Liver (tissue), 3 donors: ENCODE results near the gene DBNDD2.

Experiments used
- FOXA1 ChIP-seq: IDR thresholded peaks from 2 replicates; pipeline ENCODE4 v1.6.1; 2016; ENCODE audit warnings: antibody characterized with exemption
- GABPA ChIP-seq, 2 donors: IDR thresholded peaks in 1 of 2; conservative IDR thresholded peaks in 1 of 2; 2 replicates each; pipeline ENCODE4 v1.6.1; 2016; ENCODE audit warnings: antibody characterized with exemption in 2 of 2, mild to moderate bottlenecking in 1 of 2, moderate library complexity in 1 of 2
- JUND ChIP-seq, 2 donors: IDR thresholded peaks; 2 replicates each; pipeline ENCODE4 v1.6.1; 2016; ENCODE audit warnings: antibody characterized with exemption in 2 of 2
- NR2F2 ChIP-seq: IDR thresholded peaks from 2 replicates; pipeline ENCODE4 v1.6.1; 2016; ENCODE audit warnings: antibody characterized with exemption
- RAD21 ChIP-seq, 2 donors: IDR thresholded peaks; 2 replicates each; pipeline ENCODE4 v1.6.1; 2016; ENCODE audit warnings: antibody characterized with exemption in 2 of 2, mild to moderate bottlenecking in 2 of 2
- SP1 ChIP-seq: IDR thresholded peaks from 2 replicates; pipeline ENCODE4 v1.6.1; 2018; ENCODE audit warnings: antibody characterized with exemption, mild to moderate bottlenecking
- TAF1 ChIP-seq: conservative IDR thresholded peaks from 2 replicates; pipeline ENCODE4 v1.6.1; 2016; ENCODE audit warnings: antibody characterized with exemption, mild to moderate bottlenecking
- YY1 ChIP-seq: IDR thresholded peaks from 2 replicates; pipeline ENCODE4 v1.6.1; 2016; ENCODE audit warnings: antibody characterized with exemption, mild to moderate bottlenecking
- TF ChIP-seq, protein P1 (sequence below): fragments of 150-350 bp; IDR thresholded peaks from 2 replicates; pipeline ENCODE4 v1.5.1; 2017; ENCODE audit warnings: improper control_type of control experiment, low read depth, low read length; ENCODE audit not compliant: missing input control
- TF ChIP-seq, protein P2 (sequence below): IDR thresholded peaks from 2 replicates; pipeline ENCODE4 v1.6.1; 2016; ENCODE audit warnings: antibody characterized with exemption, mild to moderate bottlenecking
- donor health status: healthy.
- donor health status: healthy.

DNA sequence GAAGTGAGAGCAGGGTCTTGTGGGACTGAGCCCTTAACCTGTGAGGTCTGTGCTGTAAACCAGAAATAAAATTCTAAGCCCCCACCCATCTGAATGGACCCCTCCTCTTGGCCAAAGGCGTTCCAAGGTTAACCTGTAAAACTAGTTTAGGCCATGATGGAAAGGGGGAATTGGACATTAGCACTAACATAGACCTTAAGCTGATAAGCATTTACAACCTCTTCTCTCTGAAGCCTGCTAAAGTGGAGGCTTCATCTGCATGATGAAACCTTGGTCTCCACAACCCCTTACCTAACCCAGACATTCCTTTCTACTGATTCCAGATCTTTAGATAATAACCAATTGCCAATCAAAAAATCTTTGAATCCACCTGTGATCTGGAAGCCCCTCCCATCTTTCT is 33.7 kb downstream of the DBNDD2 start:
- TF ChIP-seq, protein P1, sequence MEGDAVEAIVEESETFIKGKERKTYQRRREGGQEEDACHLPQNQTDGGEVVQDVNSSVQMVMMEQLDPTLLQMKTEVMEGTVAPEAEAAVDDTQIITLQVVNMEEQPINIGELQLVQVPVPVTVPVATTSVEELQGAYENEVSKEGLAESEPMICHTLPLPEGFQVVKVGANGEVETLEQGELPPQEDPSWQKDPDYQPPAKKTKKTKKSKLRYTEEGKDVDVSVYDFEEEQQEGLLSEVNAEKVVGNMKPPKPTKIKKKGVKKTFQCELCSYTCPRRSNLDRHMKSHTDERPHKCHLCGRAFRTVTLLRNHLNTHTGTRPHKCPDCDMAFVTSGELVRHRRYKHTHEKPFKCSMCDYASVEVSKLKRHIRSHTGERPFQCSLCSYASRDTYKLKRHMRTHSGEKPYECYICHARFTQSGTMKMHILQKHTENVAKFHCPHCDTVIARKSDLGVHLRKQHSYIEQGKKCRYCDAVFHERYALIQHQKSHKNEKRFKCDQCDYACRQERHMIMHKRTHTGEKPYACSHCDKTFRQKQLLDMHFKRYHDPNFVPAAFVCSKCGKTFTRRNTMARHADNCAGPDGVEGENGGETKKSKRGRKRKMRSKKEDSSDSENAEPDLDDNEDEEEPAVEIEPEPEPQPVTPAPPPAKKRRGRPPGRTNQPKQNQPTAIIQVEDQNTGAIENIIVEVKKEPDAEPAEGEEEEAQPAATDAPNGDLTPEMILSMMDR: no peak
- no peak for TF ChIP-seq NR2F2
- TF ChIP-seq, protein P2, sequence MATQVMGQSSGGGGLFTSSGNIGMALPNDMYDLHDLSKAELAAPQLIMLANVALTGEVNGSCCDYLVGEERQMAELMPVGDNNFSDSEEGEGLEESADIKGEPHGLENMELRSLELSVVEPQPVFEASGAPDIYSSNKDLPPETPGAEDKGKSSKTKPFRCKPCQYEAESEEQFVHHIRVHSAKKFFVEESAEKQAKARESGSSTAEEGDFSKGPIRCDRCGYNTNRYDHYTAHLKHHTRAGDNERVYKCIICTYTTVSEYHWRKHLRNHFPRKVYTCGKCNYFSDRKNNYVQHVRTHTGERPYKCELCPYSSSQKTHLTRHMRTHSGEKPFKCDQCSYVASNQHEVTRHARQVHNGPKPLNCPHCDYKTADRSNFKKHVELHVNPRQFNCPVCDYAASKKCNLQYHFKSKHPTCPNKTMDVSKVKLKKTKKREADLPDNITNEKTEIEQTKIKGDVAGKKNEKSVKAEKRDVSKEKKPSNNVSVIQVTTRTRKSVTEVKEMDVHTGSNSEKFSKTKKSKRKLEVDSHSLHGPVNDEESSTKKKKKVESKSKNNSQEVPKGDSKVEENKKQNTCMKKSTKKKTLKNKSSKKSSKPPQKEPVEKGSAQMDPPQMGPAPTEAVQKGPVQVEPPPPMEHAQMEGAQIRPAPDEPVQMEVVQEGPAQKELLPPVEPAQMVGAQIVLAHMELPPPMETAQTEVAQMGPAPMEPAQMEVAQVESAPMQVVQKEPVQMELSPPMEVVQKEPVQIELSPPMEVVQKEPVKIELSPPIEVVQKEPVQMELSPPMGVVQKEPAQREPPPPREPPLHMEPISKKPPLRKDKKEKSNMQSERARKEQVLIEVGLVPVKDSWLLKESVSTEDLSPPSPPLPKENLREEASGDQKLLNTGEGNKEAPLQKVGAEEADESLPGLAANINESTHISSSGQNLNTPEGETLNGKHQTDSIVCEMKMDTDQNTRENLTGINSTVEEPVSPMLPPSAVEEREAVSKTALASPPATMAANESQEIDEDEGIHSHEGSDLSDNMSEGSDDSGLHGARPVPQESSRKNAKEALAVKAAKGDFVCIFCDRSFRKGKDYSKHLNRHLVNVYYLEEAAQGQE: no peak
- no peak for TF ChIP-seq TAF1
- no peak for TF ChIP-seq GABPA (IDR thresholded peaks at IDR 0.05 in 1 of 2, conservative IDR thresholded peaks at IDR 0.05 in 1 of 2)
- no peak for TF ChIP-seq RAD21 (IDR thresholded peaks at IDR 0.05)
- TF ChIP-seq SP1: no peak
- no peak for TF ChIP-seq YY1
- TF ChIP-seq FOXA1: no peak
- TF ChIP-seq JUND (IDR thresholded peaks at IDR 0.05): no peak
